ENCODE data around the gene NT5C1B.

The NT5C1B gene

DNA sequence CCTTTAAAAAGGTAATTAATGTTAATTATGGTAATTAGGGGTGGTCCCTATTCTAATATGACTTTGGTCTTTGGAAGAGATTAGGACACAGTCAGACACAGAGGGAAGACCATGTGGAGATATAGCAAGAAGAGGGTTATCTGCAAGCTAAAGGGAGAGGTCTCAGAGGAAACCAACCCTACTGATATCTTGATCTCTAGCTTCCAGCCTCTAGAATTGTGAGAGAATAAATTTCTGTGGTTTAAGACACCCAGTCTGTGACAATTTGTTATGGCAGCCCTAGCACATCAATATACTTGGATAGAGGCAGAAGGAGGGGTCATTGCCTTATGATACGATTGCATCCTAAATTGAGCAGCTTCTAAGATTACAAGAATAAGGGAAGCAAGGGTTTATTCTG, 21.3 kb upstream of the NT5C1B start:
- H3K9me3 Mint-ChIP-seq: no peaks in the 10 kb centered on the region
- peaks cover 9% of the 10 kb centered on the region for H3K36me3 Mint-ChIP-seq
- H3K4me3 Mint-ChIP-seq: no peak overlapping the region
- H3K27me3 Mint-ChIP-seq: no peaks in the 10 kb centered on the region
- H3K27ac Mint-ChIP-seq: no peak overlapping the region
- peaks cover 3% of the 10 kb centered on the region for H3K4me1 Mint-ChIP-seq

DNA sequence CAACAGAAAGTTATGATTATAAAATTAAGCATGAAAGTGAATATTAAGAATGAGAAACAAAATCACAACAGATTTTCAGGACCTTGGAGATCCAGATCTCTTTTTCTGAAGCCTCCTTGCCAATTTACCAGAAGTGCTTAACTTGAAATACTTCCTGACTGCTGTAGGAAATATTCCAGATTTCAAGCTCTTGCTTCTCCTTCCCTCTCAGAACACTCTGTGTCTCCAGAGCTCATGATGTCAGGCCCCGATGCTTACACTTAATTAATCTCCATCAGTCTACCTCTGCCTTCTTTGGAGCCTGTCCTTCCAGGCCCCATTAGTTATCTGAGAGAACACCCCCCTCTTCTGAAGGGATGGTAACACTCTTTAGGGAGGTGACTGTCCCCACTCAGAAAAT, 20.7 kb upstream of the NT5C1B start:
- Mint-ChIP-seq H3K4me1 (peaks cover 8% of the 10 kb centered on the region), H3K36me3 (peaks cover 6% of the 10 kb centered on the region), H3K27me3 (no peaks in the 10 kb centered on the region), H3K9me3 (no peaks in the 10 kb centered on the region), H3K4me3 (no peak overlapping the region), H3K27ac (no peak overlapping the region)

DNA sequence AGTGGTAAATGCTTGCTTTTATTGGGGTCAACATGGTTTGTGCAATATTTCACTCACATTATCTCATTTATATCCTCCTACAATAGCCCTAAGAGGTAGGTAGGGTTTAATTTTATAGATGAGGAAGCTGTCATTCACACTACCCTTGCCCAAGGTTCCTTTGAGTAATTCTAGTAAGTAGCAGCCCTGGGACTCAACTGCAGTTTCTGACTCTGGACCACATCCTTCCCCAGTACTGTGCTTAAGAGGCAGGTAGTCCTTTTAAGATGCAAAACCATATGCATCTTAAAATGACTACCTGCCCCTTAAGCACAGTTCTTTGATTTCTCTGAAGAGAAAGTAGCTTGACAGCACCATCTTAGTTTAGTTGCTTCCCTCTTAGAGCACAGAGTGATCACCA, 15.7 kb upstream of the NT5C1B start:
- Mint-ChIP-seq H3K4me3 (no peak overlapping the region), H3K27me3 (no peaks in the 10 kb centered on the region), H3K4me1 (peaks cover 14% of the 10 kb centered on the region), H3K9me3 (no peaks in the 10 kb centered on the region), H3K36me3 (no peaks in the 10 kb centered on the region), H3K27ac (no peak overlapping the region)

DNA sequence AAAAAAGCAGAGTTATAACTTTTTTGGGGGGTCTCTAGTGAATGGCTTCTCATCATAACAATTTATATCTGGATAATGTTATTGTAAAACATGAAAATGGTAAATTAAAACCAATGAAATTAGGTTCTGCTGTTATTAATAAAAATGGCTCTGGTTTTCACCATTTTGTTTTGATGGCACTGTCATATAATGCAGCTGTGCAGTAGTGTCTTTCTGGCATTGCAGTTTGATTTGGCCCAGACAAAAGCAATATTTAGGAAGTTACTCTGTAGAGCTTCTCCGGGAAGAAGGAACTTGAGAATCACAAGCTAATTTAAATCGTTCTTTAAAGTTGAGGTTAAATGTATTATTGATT, 15.1 kb upstream of the NT5C1B start:
- H3K4me3 Mint-ChIP-seq: no peak overlapping the region
- H3K27me3 Mint-ChIP-seq: no peaks in the 10 kb centered on the region
- H3K36me3 Mint-ChIP-seq: no peaks in the 10 kb centered on the region
- peaks cover 14% of the 10 kb centered on the region for H3K4me1 Mint-ChIP-seq
- no peaks in the 10 kb centered on the region for H3K9me3 Mint-ChIP-seq
- no peak overlapping the region for H3K27ac Mint-ChIP-seq

DNA sequence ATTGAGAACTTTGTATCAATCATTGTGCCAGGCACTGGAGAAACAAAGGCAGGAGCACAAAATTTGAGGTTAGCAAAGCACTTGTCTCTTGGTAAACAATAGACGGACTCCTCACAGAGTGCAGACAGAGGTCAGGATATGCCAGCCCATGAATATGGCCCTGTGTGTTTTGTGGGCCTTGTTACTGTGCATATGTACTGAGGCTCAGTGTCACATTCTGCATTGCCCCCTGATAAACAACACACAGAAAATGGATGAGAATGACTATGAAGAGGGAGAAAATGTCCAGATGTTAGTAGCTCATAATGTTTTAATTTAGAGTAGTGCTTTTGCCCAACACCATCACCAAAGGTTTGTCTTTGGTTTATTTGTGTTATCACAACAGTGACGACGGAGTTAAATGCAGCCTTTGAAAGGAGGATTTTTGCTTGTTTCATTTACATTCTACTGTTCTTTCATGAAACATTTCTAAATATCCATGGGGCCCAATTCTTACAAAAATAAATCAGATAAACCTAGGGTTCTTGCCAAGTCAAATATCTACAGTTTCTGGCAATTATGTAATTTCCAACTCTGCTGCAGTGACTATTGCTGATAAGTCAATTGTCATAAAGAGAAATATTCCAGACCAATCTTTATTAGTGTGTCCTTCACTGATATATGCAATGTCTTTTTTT, 14.6 kb upstream of the NT5C1B start:
- H3K4me1 Mint-ChIP-seq: peaks cover 14% of the 10 kb centered on the region
- no peaks in the 10 kb centered on the region for H3K27me3 Mint-ChIP-seq
- no peaks in the 10 kb centered on the region for H3K9me3 Mint-ChIP-seq
- H3K36me3 Mint-ChIP-seq: no peaks in the 10 kb centered on the region
- H3K4me3 Mint-ChIP-seq: no peak overlapping the region
- H3K27ac Mint-ChIP-seq: no peak overlapping the region

DNA sequence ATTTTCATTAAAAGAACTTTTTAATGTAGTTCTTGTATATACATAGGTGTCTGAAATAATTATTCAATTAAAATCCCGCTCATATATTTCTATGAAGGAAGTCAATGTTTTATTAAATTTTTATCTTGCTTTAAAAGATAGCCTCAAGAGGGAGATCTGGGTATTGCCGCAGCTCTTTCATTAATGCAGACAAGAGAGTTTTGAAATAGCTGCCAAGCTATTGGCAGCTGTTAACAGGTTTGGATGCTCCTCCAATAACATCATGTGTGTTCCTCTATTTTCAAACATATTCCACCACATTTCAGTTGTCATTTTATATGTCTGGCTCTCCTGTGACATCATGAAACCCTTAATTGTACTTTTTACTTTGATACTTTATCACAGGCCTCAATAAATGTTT, 12.9 kb upstream of the NT5C1B start:
- Mint-ChIP-seq H3K4me3 (no peak overlapping the region), H3K9me3 (no peaks in the 10 kb centered on the region), H3K27me3 (no peaks in the 10 kb centered on the region), H3K27ac (no peak overlapping the region), H3K4me1 (peaks cover 14% of the 10 kb centered on the region), H3K36me3 (no peaks in the 10 kb centered on the region)

DNA sequence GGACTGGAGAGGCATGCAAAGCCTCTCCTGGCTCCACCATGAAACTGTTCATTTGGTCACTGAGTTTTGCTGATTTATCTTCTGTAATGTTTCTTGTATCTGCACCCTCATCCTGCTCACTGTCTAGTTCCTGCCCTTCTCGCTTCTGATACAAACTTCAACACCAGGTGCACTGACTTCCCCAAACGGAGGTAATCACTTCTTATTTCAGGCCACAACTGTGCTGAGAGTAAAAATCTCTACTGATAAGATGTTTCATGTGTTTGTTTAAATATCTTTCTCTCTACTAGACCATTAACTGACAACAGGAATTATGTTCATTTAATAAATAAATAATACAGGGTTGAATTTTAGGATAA, 10.9 kb upstream of the NT5C1B start:
- H3K27me3 Mint-ChIP-seq: no peaks in the 10 kb centered on the region
- no peaks in the 10 kb centered on the region for H3K9me3 Mint-ChIP-seq
- no peak overlapping the region for H3K27ac Mint-ChIP-seq
- H3K4me3 Mint-ChIP-seq: no peak overlapping the region
- peaks cover 4% of the 10 kb centered on the region for H3K36me3 Mint-ChIP-seq
- peaks cover 7% of the 10 kb centered on the region for H3K4me1 Mint-ChIP-seq

DNA sequence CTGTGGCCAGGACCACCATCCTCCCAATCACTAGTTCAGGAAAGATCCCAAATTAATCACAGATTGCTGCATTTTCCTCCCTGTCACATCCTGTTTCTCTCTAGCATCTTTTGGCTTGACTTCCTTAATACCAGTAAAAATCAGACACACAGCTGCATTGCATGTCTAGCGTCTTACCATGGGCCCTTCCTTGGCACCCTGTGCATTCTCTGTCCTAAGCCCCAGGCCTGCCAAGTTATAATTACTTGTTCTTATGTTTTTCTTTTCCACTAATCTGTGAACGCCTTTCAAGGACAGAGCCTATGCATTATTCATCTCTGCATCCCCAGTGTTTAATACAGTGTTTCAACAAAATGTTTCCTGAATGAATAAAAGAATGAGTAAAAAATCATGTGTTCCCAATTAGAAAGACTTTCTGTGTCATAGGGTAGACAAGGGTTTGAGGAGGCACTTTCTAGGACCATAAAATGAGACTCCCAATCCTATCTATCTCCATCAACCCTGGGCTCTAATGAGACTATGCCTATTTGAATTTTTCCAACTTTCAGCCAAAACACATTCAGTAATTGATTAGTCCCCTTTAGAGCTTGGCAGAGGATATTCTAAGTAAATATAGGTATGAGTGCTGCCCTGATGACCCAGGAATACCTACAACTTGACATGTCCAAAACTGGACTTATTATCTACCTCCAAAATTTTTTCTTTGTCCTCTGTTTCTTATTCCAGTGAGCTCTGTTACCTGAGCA, 10.3 kb upstream of the NT5C1B start:
- H3K9me3 Mint-ChIP-seq: no peaks in the 10 kb centered on the region
- H3K27ac Mint-ChIP-seq: no peak overlapping the region
- no peak overlapping the region for H3K4me3 Mint-ChIP-seq
- peaks cover 4% of the 10 kb centered on the region for H3K36me3 Mint-ChIP-seq
- H3K4me1 Mint-ChIP-seq: peaks cover 2% of the 10 kb centered on the region
- no peaks in the 10 kb centered on the region for H3K27me3 Mint-ChIP-seq

DNA sequence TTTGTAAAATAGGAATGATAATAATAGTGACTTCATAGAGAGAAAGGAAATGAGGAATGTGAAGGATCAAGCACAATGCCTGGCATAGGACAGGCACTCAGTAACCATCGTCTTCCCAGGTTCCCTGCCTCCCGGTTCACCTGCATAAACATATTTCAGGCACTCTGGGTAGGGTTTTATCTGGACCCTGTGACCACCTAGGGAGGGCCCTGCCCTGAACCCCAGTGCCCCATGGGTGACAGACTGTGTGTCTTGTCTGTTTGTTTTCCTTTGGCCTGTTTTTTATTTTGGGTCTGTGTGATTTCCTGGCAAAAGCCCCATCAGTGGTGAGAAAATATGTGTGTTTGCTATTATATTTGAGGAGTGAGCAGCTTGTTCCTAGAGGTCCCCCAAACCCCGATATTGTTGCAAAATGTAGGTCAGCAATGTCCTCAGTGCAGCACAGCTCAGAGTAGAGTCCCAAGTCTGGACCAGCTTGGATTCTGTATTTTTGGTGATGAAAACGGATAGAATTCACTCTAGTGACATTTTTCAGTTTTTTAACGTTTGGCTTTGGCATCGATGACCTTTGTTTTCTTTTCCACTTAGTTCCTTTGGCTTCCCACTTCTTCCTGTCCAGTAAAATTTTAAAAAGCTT, 9.6 kb upstream of the NT5C1B start:
- Mint-ChIP-seq H3K27ac (no peak overlapping the region), H3K4me1 (no peaks in the 10 kb centered on the region), H3K36me3 (peaks cover 4% of the 10 kb centered on the region), H3K4me3 (no peak overlapping the region), H3K27me3 (no peaks in the 10 kb centered on the region), H3K9me3 (no peaks in the 10 kb centered on the region)

DNA sequence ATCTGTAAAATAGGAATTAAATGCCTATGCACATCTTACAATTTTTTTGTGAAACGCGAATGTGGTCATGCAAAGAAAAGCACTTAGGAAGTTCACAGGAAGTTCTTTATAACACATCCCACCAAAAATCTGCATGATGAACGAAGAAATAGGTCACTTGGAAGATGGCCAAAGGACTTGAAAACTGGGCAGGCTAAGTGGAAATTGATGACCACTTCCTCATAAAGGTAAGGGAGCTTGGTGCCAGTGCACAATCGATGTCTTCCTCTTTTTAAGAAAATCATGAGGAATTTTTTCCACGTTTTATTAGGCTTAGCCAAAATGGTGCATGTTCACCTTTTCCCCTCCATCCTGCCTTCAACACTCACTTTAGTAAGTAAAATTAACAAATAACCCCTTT, 8.2 kb upstream of the NT5C1B start:
- H3K27me3 Mint-ChIP-seq: no peaks in the 10 kb centered on the region
- peaks cover 9% of the 10 kb centered on the region for H3K36me3 Mint-ChIP-seq
- H3K4me3 Mint-ChIP-seq: no peak overlapping the region
- H3K4me1 Mint-ChIP-seq: no peaks in the 10 kb centered on the region
- H3K9me3 Mint-ChIP-seq: no peaks in the 10 kb centered on the region
- H3K27ac Mint-ChIP-seq: no peak overlapping the region

DNA sequence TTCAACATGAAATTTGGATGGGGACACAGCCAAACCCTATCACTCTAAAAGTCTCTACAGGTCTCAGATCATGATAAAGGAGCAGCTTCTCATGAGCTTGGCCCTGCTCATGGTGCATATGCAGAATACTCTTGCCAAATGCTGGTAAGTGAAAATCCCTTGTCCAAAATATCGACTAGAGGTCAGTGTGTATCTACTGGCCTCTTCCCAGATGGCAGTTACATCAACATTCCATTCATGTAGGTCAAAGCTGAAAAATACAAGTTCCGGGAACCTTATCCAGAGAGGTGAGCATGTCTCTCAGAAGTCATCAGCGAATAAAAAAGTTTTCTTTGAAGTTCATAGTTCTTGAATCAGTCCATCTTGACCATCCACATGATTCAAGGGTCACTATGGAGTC, 7.6 kb upstream of the NT5C1B start:
- Mint-ChIP-seq H3K4me3 (no peak overlapping the region), H3K27me3 (no peaks in the 10 kb centered on the region), H3K9me3 (no peaks in the 10 kb centered on the region), H3K4me1 (no peaks in the 10 kb centered on the region), H3K27ac (no peak overlapping the region), H3K36me3 (peaks cover 12% of the 10 kb centered on the region)

DNA sequence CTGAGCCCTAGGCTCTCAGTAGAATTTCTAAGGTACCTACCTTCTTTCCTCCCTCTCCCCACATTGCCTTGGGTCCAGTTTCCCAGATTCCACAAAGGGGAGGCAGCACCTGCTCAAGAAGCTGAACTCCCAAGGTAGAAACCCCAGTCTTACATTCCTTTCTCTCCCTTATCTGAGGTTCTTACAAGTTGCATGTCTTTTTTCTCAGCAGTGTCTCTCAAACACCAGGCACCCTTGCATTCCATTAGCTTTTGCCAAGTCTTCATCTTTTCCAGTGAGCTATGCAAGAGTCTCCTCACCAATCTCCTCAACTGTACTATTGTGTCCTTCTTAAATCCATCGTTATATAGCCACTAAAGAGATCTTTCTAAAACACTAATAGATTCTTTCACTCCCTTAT, 4.1 kb upstream of the NT5C1B start:
- H3K4me1 Mint-ChIP-seq: no peaks in the 10 kb centered on the region
- no peaks in the 10 kb centered on the region for H3K27me3 Mint-ChIP-seq
- H3K36me3 Mint-ChIP-seq: peaks cover 21% of the 10 kb centered on the region

DNA sequence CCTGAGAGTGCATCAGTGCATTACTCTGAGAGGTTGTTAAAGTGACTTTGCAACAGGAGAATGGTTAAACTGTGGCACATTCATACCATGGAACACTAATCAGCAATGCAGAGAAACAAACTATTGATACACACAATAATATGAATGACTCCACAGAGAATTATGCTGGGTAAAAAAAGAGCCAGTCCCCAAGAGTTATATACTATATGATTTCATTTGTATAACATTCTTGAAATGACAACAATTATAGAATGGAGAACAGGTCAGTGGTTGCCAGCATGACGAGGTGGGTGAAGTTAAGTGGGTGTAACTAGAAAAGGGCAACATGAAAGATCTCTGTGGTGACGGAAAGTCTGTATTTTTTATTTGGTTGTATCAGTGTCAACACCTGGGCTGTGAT, 3.0 kb upstream of the NT5C1B start:
- no peaks in the 10 kb centered on the region for H3K27me3 Mint-ChIP-seq
- no peaks in the 10 kb centered on the region for H3K9me3 Mint-ChIP-seq
- no peaks in the 10 kb centered on the region for H3K4me1 Mint-ChIP-seq
- no peak overlapping the region for H3K27ac Mint-ChIP-seq
- H3K4me3 Mint-ChIP-seq: no peak overlapping the region
- H3K36me3 Mint-ChIP-seq: peaks cover 26% of the 10 kb centered on the region

More for the DNA sequence above, 4.1 kb upstream of the NT5C1B start:
- Mint-ChIP-seq H3K9me3 (no peaks in the 10 kb centered on the region), H3K27ac (no peak overlapping the region), H3K4me3 (no peak overlapping the region)

DNA sequence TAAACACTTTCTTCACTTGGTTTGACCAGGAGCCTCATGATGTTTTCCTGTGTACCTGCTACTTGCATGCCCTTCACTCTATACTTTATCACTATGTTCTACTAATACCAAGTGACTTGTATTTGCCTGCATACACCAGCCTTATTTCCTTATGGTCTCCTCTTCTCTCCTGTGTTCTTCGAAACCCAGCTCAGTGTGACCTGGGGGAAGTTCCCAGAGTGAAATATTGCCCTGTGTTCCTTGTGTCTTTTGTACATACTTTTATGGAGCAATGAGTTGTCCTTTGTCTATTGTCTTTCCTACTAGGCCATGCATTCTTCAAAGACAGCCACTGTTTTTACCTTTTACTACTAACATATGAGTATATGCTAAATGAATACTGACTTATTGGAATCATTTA, 567 bp downstream of the NT5C1B start:
- no peak overlapping the region for H3K4me3 Mint-ChIP-seq

DNA sequence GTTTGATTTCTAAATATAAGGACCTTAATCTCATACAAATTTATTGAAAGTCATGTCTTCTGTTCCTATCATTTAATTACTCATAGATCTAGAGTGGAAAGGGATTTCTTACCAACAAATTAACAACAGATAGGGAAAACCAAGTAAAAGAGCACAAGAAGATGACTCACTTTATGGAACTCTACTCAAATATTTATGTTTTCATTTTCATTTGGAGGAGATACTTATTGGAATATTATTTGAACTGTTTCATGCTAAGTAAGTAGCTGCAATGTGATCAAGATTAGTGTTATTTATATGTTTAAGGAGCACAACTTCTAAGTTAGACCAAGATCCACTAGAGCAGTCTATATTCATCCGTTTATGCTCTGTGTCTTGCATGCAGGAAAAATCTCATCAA, 1.3 kb downstream of the NT5C1B start:
- Mint-ChIP-seq H3K4me1 (no peaks in the 10 kb centered on the region), H3K36me3 (peaks cover 43% of the 10 kb centered on the region), H3K9me3 (no peaks in the 10 kb centered on the region), H3K4me3 (no peak overlapping the region), H3K27ac (no peak overlapping the region), H3K27me3 (no peaks in the 10 kb centered on the region)

More for the DNA sequence above, 567 bp downstream of the NT5C1B start:
- no peaks in the 10 kb centered on the region for H3K27me3 Mint-ChIP-seq
- no peaks in the 10 kb centered on the region for H3K9me3 Mint-ChIP-seq
- no peaks in the 10 kb centered on the region for H3K4me1 Mint-ChIP-seq
- peaks cover 41% of the 10 kb centered on the region for H3K36me3 Mint-ChIP-seq
- no peak overlapping the region for H3K27ac Mint-ChIP-seq

DNA sequence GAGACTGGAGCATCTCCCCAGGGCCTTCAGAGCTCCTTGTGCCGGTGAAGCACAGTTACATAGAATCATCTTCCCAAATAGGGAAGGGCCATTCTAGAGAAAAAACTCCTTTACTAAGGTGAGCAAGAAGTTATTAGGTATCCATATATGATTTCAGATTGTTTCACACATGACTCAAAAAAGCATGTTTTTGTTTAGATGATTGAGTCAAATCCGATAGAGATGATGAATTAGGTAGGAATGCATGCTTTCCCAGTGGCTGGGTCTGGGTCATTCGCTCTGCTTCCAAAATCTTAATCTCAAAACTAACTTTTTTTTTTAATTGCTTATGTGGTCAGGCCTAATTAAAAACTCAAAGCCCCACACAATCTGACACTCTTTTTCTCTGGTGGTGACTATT, 3.8 kb downstream of the NT5C1B start:
- H3K9me3 Mint-ChIP-seq: no peaks in the 10 kb centered on the region
- H3K4me1 Mint-ChIP-seq: no peaks in the 10 kb centered on the region
- peaks cover 41% of the 10 kb centered on the region for H3K36me3 Mint-ChIP-seq
- H3K27ac Mint-ChIP-seq: no peak overlapping the region
- no peaks in the 10 kb centered on the region for H3K27me3 Mint-ChIP-seq
- H3K4me3 Mint-ChIP-seq: no peak overlapping the region
